Right atrium auricular region (tissue), 2 donors: ENCODE results near the gene NOS1AP. TPM values are rescaled to one million over a fixed set of nuclear protein-coding genes. Genes with fewer than 3 reads are reported as not detected.
"Not testable (repeated sequence)": the region's sequence is repeated elsewhere in the genome, so short reads cannot be mapped to it uniquely, and the experiment has no call there.

ENCODE experiments used
- DNase-seq: peaks from one replicate; pipeline ENCODE4 v3.0.0-alpha.2; 2019; ENCODE audit warnings: low spot score
- H3K27ac ChIP-seq, 2 donors: fragments of 200-600 bp; sonication (generic); 1 replicate in 1 of 2; 2 replicates in 1 of 2; pipeline ENCODE4 v1.5.1; 2016 to 2019
- H3K27me3 ChIP-seq, 2 donors: fragments of 200-600 bp; sonication (generic); one replicate each; pipeline versions ENCODE4 v1.5.1 to v1.6.0; 2017 to 2019
- H3K36me3 ChIP-seq: fragments of 200-600 bp; sonication (generic); one replicate; pipeline ENCODE4 v1.5.1; 2016
- H3K4me1 ChIP-seq, 2 donors: fragments of 200-600 bp; sonication (generic); one replicate each; pipeline versions ENCODE4 v1.5.1 to v1.6.0; 2017 to 2019
- H3K4me3 ChIP-seq, 2 donors: fragments of 200-600 bp; sonication (generic); 1 replicate in 1 of 2; 2 replicates in 1 of 2; pipeline ENCODE4 v1.5.1; 2017 to 2019; ENCODE audit warnings: mild to moderate bottlenecking in 1 of 2, moderate library complexity in 1 of 2
- H3K9me3 ChIP-seq, 2 donors: fragments of 200-600 bp; sonication (generic); one replicate each; pipeline ENCODE4 v1.5.1; 2019
- total RNA-seq, 2 donors: library from RNA; depleted of rRNA; stranded (reverse); fragments of >200 nt; gene quantifications; one replicate each; pipeline ENCODE4 v1.1.0, GENCODE V29; 2016
- TF ChIP-seq, protein P1 (sequence below), 2 donors: fragments of 200-600 bp; sonication (generic); IDR thresholded peaks; one replicate each; pipeline ENCODE4 v1.5.1; 2019; ENCODE audit warnings: antibody characterized with exemption in 2 of 2

The NOS1AP gene
- total RNA-seq, 2 donors from 2014 or later, result 2.2 to 2.4 TPM

- H3K4me3 ChIP-seq, result no peak overlapping the region
- TF ChIP-seq, protein P1, sequence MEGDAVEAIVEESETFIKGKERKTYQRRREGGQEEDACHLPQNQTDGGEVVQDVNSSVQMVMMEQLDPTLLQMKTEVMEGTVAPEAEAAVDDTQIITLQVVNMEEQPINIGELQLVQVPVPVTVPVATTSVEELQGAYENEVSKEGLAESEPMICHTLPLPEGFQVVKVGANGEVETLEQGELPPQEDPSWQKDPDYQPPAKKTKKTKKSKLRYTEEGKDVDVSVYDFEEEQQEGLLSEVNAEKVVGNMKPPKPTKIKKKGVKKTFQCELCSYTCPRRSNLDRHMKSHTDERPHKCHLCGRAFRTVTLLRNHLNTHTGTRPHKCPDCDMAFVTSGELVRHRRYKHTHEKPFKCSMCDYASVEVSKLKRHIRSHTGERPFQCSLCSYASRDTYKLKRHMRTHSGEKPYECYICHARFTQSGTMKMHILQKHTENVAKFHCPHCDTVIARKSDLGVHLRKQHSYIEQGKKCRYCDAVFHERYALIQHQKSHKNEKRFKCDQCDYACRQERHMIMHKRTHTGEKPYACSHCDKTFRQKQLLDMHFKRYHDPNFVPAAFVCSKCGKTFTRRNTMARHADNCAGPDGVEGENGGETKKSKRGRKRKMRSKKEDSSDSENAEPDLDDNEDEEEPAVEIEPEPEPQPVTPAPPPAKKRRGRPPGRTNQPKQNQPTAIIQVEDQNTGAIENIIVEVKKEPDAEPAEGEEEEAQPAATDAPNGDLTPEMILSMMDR (IDR thresholded peaks at IDR 0.05), result no peak
- no peak for DNase-seq
- peaks cover 0 to 56% of the 10 kb centered on the region in 2 donors for H3K4me1 ChIP-seq
- H3K27me3 ChIP-seq, result no peaks in the 10 kb centered on the region
- H3K36me3 ChIP-seq, result no peaks in the 10 kb centered on the region
- H3K9me3 ChIP-seq, result no peaks in the 10 kb centered on the region
- no peak overlapping the region for H3K27ac ChIP-seq
These were observed 126.1 kb downstream of the NOS1AP start for GRCh38 chr1:162195567-162195966.

DNA sequence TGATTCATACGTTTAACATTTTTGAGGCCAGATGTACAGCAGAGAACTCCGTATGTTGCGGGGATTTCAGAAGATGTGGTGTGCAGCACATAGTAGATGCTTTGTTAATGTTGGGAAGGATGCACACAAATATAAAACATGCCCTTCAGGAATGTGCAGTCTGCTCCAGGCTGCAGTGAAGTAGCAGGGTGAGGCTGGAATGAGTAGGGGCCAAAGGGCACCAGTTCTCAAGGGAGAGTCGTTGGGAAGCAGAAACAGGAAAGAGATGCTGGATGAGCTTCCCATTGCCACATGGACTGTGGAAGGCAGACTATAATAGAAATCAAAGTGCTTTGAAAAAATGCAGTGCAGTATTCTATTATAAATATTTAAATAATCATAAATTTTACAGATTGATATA lies 126.9 kb downstream of the NOS1AP start:
- Histone ChIP-seq H3K27me3 (no peaks in the 10 kb centered on the region), H3K4me1 (peaks cover 0 to 52% of the 10 kb centered on the region in 2 donors), H3K9me3 (no peaks in the 10 kb centered on the region), H3K4me3 (no peak overlapping the region), H3K36me3 (no peaks in the 10 kb centered on the region), H3K27ac (no peak overlapping the region)
- no peak for DNase-seq
- TF ChIP-seq, protein P1 (IDR thresholded peaks at IDR 0.05), result no peak

- H3K27ac ChIP-seq, result no peak overlapping the region
- H3K4me1 ChIP-seq, result peaks cover 0 to 46% of the 10 kb centered on the region in 2 donors
These were observed 127.6 kb downstream of the NOS1AP start for GRCh38 chr1:162197041-162197531.

DNA sequence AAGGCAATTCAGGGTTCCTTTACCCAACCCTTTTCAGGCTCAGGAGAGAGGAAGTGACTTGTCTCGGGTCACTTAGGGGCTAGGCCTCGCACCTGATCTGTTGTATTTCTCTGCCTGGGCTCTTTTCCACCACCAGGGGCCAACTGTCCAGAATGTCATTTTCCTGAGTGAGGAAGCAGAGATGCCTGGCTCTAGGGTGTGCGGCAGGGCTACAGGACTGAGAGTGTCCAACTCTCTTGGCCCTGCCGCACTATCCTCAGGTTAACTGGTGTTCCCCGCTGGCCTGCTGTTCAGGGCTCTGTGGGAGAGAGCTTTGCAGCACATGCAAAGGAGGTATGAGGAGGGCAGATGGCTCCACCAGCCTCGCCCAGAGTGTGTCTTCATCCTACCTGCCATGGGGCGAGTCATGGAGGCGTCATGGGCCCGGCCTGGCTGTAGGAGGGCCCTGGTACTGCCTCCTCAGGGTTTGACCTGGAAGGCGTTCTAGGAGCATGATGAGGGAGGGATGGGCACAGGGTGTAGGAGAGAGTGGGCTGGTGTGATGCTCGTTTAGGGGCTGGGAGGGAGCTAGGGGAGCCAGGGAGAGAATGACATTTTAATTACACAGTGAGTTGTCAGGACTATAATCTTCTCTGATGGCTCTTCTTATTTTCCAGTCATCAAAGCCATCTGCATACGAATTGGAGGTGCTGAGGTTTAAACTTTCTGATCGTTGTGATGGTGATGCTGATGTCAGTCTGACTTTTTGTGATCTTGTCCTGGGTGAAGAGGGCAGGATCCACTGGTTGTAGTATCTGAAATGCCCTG lies 128.3 kb downstream of the NOS1AP start:
- no peak for DNase-seq
- peaks cover 0 to 39% of the 10 kb centered on the region in 2 donors for H3K4me1 ChIP-seq
- no peaks in the 10 kb centered on the region for H3K9me3 ChIP-seq

More at GRCh38 chr1:162197041-162197531, 127.6 kb downstream of the NOS1AP start:
- H3K9me3 ChIP-seq, result no peaks in the 10 kb centered on the region
- no peak for DNase-seq
- H3K27me3 ChIP-seq, result no peaks in the 10 kb centered on the region
- H3K36me3 ChIP-seq, result no peaks in the 10 kb centered on the region
- TF ChIP-seq, protein P1 (IDR thresholded peaks at IDR 0.05), result no peak
- no peak overlapping the region for H3K4me3 ChIP-seq

GRCh38 chr1:162200096-162200847 lies 130.8 kb downstream of the NOS1AP start:
- no peaks in the 10 kb centered on the region for H3K27me3 ChIP-seq
- H3K27ac ChIP-seq, result no peak overlapping the region
- no peak overlapping the region for H3K4me3 ChIP-seq
- no peaks in the 10 kb centered on the region for H3K9me3 ChIP-seq
- no peaks in the 10 kb centered on the region for H3K36me3 ChIP-seq
- H3K4me1 ChIP-seq, result peaks cover 0 to 14% of the 10 kb centered on the region in 2 donors
- no peak for DNase-seq
- TF ChIP-seq, protein P1 (IDR thresholded peaks at IDR 0.05), result no peak

More for the DNA sequence above, 128.3 kb downstream of the NOS1AP start:
- Histone ChIP-seq H3K27me3 (no peaks in the 10 kb centered on the region), H3K27ac (no peak overlapping the region), H3K36me3 (no peaks in the 10 kb centered on the region), H3K4me3 (no peak overlapping the region)
- TF ChIP-seq, protein P1 (IDR thresholded peaks at IDR 0.05), result no peak

- not testable (repeated sequence) for H3K9me3 ChIP-seq, H3K4me3 ChIP-seq, DNase-seq, H3K27ac ChIP-seq, H3K27me3 ChIP-seq, H3K36me3 ChIP-seq
- H3K4me1 ChIP-seq, result peaks cover 0 to 14% of the 10 kb centered on the region in 2 donors
These were observed 131.6 kb downstream of the NOS1AP start for GRCh38 chr1:162201062-162201461.
